Measurements from ENCODE around the gene NEK1. TPM values are rescaled to one million over a fixed set of nuclear protein-coding genes. Genes with fewer than 3 reads are reported as not detected.
A peak's percentile ranks its signal among the peaks of the same experiment; 100 is the strongest.

NEK1 gene
- total and polyA plus RNA-seq, 2 donors (not counting 3 experiments of a cell fraction or from before 2014, with no cell fraction given) = 2.6 to 10.1 TPM

DNA sequence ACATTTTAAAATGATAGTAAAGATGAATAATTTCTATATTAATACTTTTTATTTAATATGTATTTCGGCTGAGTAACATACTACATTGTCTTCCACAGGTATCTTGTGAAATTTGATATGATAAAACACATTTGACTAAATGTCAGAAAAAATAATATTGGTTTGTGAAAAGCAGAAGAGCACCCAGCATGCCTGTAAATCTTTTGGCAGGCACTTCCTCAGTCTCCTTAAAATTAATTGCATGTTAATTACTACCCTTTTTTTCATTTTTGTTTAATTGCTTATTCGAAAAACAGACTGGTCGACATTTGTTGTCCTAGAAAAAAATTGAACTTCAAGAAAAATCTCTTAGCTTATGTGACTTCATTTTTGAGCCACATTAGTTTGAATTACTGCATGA is 48.5 kb upstream of the NEK1 start:
- no peak for DNase-seq (ENCODE audit: low read depth, low spot score)
- H3K27ac ChIP-seq (ENCODE audit: insufficient read depth, low read depth, low read length) = peak overlapping the region; percentile 94
- no peak overlapping the region for H2AFZ ChIP-seq (ENCODE audit: low read depth, low read length)
- TF ChIP-seq MAX (IDR thresholded peaks at IDR 0.05; ENCODE audit: insufficient read depth, insufficient read length) (no peak), CTCF (IDR thresholded peaks at IDR 0.05; ENCODE audit: extremely low read depth in 1 of 2, insufficient read depth in 1 of 2, low read depth in 1 of 2, low read length in 2 of 2) (no peak), POLR2A (IDR thresholded peaks at IDR 0.05; ENCODE audit: low read depth, low read length) (no peak), JUN (IDR thresholded peaks at IDR 0.05; ENCODE audit: borderline replicate concordance, insufficient read depth, insufficient read length, low read depth) (no peak), POLR2AphosphoS5 (IDR thresholded peaks at IDR 0.05; ENCODE audit: insufficient read depth, low read depth, low read length) (no peak), EZH2 (IDR thresholded peaks at IDR 0.05; ENCODE audit: borderline replicate concordance, low read depth, low read length, severe bottlenecking) (no peak), FOS (IDR thresholded peaks at IDR 0.05; ENCODE audit: borderline replicate concordance, insufficient read depth, low read length) (no peak), MYC (IDR thresholded peaks at IDR 0.05; ENCODE audit: low read depth, low read length) (no peak), GATA2 (IDR thresholded peaks at IDR 0.05; ENCODE audit: insufficient read depth, insufficient read length, low read depth, low read length) (no peak)
- dilution Hi-C loops (cut with MboI; ENCODE audit: extremely low pct_ligation_motif_present, low sequenced_read_pairs) = no loop called here
- H3K9me3 ChIP-seq (replicated peaks; ENCODE audit: control insufficient read depth, insufficient read depth, low read length) = no peaks in the 10 kb centered on the region
- no peaks in the 10 kb centered on the region for H3K27me3 ChIP-seq (ENCODE audit: control insufficient read depth in 2 of 2, insufficient read depth in 2 of 2, low read length in 2 of 2)
- no peaks in the 10 kb centered on the region for H3K36me3 ChIP-seq (ENCODE audit: control insufficient read depth in 2 of 2, extremely low read depth in 1 of 2, insufficient read depth in 2 of 2, low read length in 2 of 2)
- BruUV-seq (replicated peaks) = no TSS peak
- peak overlapping the region; percentile 97 for H3K4me2 ChIP-seq (ENCODE audit: insufficient read depth, low read length)
- intact Hi-C loops (cut with micrococcal nuclease) = loop anchor here (1.0 to 5.0 kb wide), 2 partner anchors 41 to 56 kb away; partner anchors contain the start of gene CLCN3
- ChIA-PET CTCF (interaction anchor here (1.0 to 3.3 kb wide), 3 partner anchors 11 to 62 kb away, joined by 3 to 31 read pairs (median 11); partner anchors contain the start of gene NEK1), POLR2A (no interaction called here)
- H3K9me1 ChIP-seq (replicated peaks; ENCODE audit: control insufficient read depth, extremely low read depth, insufficient read depth, low read length) = no peaks in the 10 kb centered on the region
- H3K4me1 ChIP-seq (ENCODE audit: control insufficient read depth, extremely low read depth, insufficient read depth, low read length) = peaks cover 58% of the 10 kb centered on the region
- H4K20me1 ChIP-seq (replicated peaks; ENCODE audit: control insufficient read depth, extremely low read depth, insufficient read depth, low read length) = no peaks in the 10 kb centered on the region
- peak overlapping the region; percentile 82 for H3K9ac ChIP-seq (replicated peaks; ENCODE audit: extremely low read depth, insufficient read depth, low read length)
- peak overlapping the region in 1 of 3 experiments; percentile 77 for H3K4me3 ChIP-seq (replicated peaks in 1 of 3; ENCODE audit: insufficient read depth in 1 of 3, low read depth in 1 of 3, low read length in 3 of 3)
- peaks cover 14% of the 10 kb centered on the region for H3K79me2 ChIP-seq (ENCODE audit: control insufficient read depth, insufficient read depth, low read length)
- no peak for FAIRE-seq

Data from endothelial cell of umbilical vein (primary cell).